Uterus (tissue), 4 donors: ENCODE results near the gene EHBP1L1. TPM values are rescaled to one million over a fixed set of nuclear protein-coding genes. Genes with fewer than 3 reads are reported as not detected.

Source experiments
- DNase-seq, 2 donors: peaks; one replicate each; pipeline ENCODE4 v3.0.0-alpha.2; 2019 to 2020
- H3K27ac ChIP-seq, 2 donors: fragments of 200-600 bp; sonication (generic); 1 replicate in 1 of 2; 2 replicates in 1 of 2; pipeline ENCODE4 v1.5.1; 2016 to 2018
- H3K27me3 ChIP-seq, 2 donors: fragments of 200-600 bp; sonication (generic); one replicate each; pipeline ENCODE4 v1.5.1; 2018 to 2019; ENCODE audit warnings: control low read depth in 1 of 2
- H3K36me3 ChIP-seq, 2 donors: fragments of 200-600 bp; sonication (generic); one replicate each; pipeline ENCODE4 v1.5.1; 2019; ENCODE audit warnings: control low read depth in 1 of 2
- H3K4me1 ChIP-seq, 2 donors: fragments of 200-600 bp; sonication (generic); one replicate each; pipeline ENCODE4 v1.5.1; 2018 to 2019; ENCODE audit warnings: control low read depth in 1 of 2
- H3K4me3 ChIP-seq, 2 donors: fragments of 200-600 bp; sonication (generic); 1 replicate in 1 of 2; 2 replicates in 1 of 2; pipeline ENCODE4 v1.5.1; 2018 to 2019; ENCODE audit warnings: mild to moderate bottlenecking in 1 of 2
- H3K9me3 ChIP-seq, 2 donors: fragments of 200-600 bp; sonication (generic); one replicate each; pipeline ENCODE4 v1.5.1; 2019; ENCODE audit warnings: control low read depth in 1 of 2
- CTCF ChIP-seq, 4 experiments: fragments of 200-600 bp in 2 of 4; fragments of 450-650 bp in 2 of 4; sonication (generic) in 2 of 4; IDR thresholded peaks; one replicate each; pipeline ENCODE4 v1.5.1; 2016 to 2019; ENCODE audit warnings: antibody characterized with exemption in 4 of 4, mild to moderate bottlenecking in 2 of 4, moderate library complexity in 1 of 4
- POLR2A ChIP-seq, 2 donors: fragments of 450-650 bp; IDR thresholded peaks; one replicate each; pipeline ENCODE4 v1.6.1; 2016; ENCODE audit warnings: antibody characterized with exemption in 2 of 2, mild to moderate bottlenecking in 1 of 2, moderate library complexity in 1 of 2
- intact Hi-C: fragments of 100-400 bp; cut with DNase I; formaldehyde crosslinking; loops from one replicate; pipeline ENCODE4 v1.15.1; 2023; ENCODE audit warnings: low total_unique reads
- total RNA-seq, 4 donors: library from RNA; depleted of rRNA in 3 of 4; stranded (reverse); fragments of >200 nt in 3 of 4; gene quantifications; one replicate each; pipeline versions ENCODE4 v1.1.0 to v1.2.4, GENCODE V29; 2014 to 2023
- donor health status: DM: yes; HTN: yes; CAD: no.

The EHBP1L1 gene
- total RNA-seq = 100 to 1,000 TPM in 1 of 4 donors, 10 to 100 TPM in 3; 44.2 to 159 (median 69.5) TPM

GRCh38 chr11:65575568-65576231, at the start of gene EHBP1L1:
Gene EHBP1L1, plus strand, starts transcription at chr11:65576053. Its CDS starts 250 bp downstream, at chr11:65576303.
- H3K9me3 ChIP-seq = no peaks in the 10 kb centered on the region
- H3K4me3 ChIP-seq = peak within 1 kb of the TSS; percentile 56 to 70
- intact Hi-C loops = no loop called here
- H3K4me1 ChIP-seq = peaks cover 12 to 43% of the 10 kb centered on the region in 2 donors
- TF ChIP-seq CTCF (IDR thresholded peaks at IDR 0.05) = no peak
- peak in 1 of 2 donors; percentile 49 for TF ChIP-seq POLR2A (IDR thresholded peaks at IDR 0.05)
- H3K27ac ChIP-seq = peak within 1 kb of the TSS; percentile 84 to 92
- no peaks in the 10 kb centered on the region for H3K36me3 ChIP-seq
- no peaks in the 10 kb centered on the region for H3K27me3 ChIP-seq
- peak; percentile 61 to 71 for DNase-seq

GRCh38 chr11:65526744-65527143, 49.1 kb upstream of the EHBP1L1 start:
- DNase-seq = no peak
- intact Hi-C loops = no loop called here

GRCh38 chr11:65528819-65529350, 47.0 kb upstream of the EHBP1L1 start:
- intact Hi-C loops = no loop called here

More at GRCh38 chr11:65526744-65527143, 49.1 kb upstream of the EHBP1L1 start:
- no peak overlapping the region for H3K27ac ChIP-seq
- no peaks in the 10 kb centered on the region for H3K36me3 ChIP-seq
- TF ChIP-seq POLR2A (IDR thresholded peaks at IDR 0.05) (no peak), CTCF (IDR thresholded peaks at IDR 0.05) (no peak)
- H3K27me3 ChIP-seq = no peaks in the 10 kb centered on the region
- no peaks in the 10 kb centered on the region for H3K9me3 ChIP-seq
- H3K4me3 ChIP-seq = no peak overlapping the region
- peaks cover 3 to 10% of the 10 kb centered on the region in 2 donors for H3K4me1 ChIP-seq

GRCh38 chr11:65529475-65530156, 46.2 kb upstream of the EHBP1L1 start:
- Histone ChIP-seq H3K27ac (no peak overlapping the region), H3K4me1 (peaks cover 0 to 10% of the 10 kb centered on the region in 2 donors), H3K36me3 (no peaks in the 10 kb centered on the region), H3K4me3 (no peak overlapping the region), H3K27me3 (no peaks in the 10 kb centered on the region), H3K9me3 (no peaks in the 10 kb centered on the region)
- DNase-seq = no peak
- TF ChIP-seq CTCF (IDR thresholded peaks at IDR 0.05) (no peak), POLR2A (IDR thresholded peaks at IDR 0.05) (no peak)
- intact Hi-C loops = loop anchor here (10.0 kb wide), 1 partner anchor 55 kb away; no protein-coding TSS in a partner anchor

More at GRCh38 chr11:65528819-65529350, 47.0 kb upstream of the EHBP1L1 start:
- Histone ChIP-seq H3K4me1 (peaks cover 3 to 10% of the 10 kb centered on the region in 2 donors), H3K27me3 (no peaks in the 10 kb centered on the region), H3K4me3 (no peak overlapping the region), H3K9me3 (no peaks in the 10 kb centered on the region), H3K27ac (no peak overlapping the region), H3K36me3 (no peaks in the 10 kb centered on the region)
- no peak for DNase-seq
- TF ChIP-seq POLR2A (IDR thresholded peaks at IDR 0.05) (no peak), CTCF (IDR thresholded peaks at IDR 0.05) (no peak)

- peaks cover 0 to 10% of the 10 kb centered on the region in 2 donors for H3K4me1 ChIP-seq
- H3K27me3 ChIP-seq = no peaks in the 10 kb centered on the region
- TF ChIP-seq CTCF (IDR thresholded peaks at IDR 0.05) (no peak), POLR2A (IDR thresholded peaks at IDR 0.05) (no peak)
- no peak for DNase-seq
- intact Hi-C loops = loop anchor here (10.0 kb wide), 1 partner anchor 55 kb away; no protein-coding TSS in a partner anchor
- no peak overlapping the region for H3K27ac ChIP-seq
- no peaks in the 10 kb centered on the region for H3K36me3 ChIP-seq
- no peaks in the 10 kb centered on the region for H3K9me3 ChIP-seq
- H3K4me3 ChIP-seq = no peak overlapping the region
Observed at GRCh38 chr11:65530157-65530496, 45.7 kb upstream of the EHBP1L1 start.
